A549 (cell line): ENCODE data around the gene SLC26A1.

Experiments used
- CTCF ChIP-seq: fragments of >200 bp; sonication (Bioruptor Twin); formaldehyde crosslinking; IDR thresholded peaks from 3 replicates; pipeline ENCODE4 v1.5.1; 2016
- EHMT2 ChIP-seq: fragments of 200-600 bp; sonication (generic); IDR thresholded peaks from 2 replicates; pipeline ENCODE4 v1.6.1; 2016; ENCODE audit warnings: antibody characterized with exemption, low read depth, mild to moderate bottlenecking, moderate library complexity
- EP300 ChIP-seq, 2 experiments: fragments of >200 bp; sonication (Bioruptor Twin); formaldehyde crosslinking; IDR thresholded peaks; 2 replicates in 1 of 2; 3 replicates in 1 of 2; pipeline ENCODE4 v1.6.1; 2016 to 2017
- FOXS1 ChIP-seq: fragments of 250-450 bp; sonication (Bioruptor Pico); IDR thresholded peaks from 2 replicates; pipeline ENCODE4 v1.5.0; 2020; ENCODE audit warnings: mild to moderate bottlenecking, moderate library complexity
- NR3C1 ChIP-seq: fragments of >200 bp; sonication (Bioruptor Twin); formaldehyde crosslinking; IDR thresholded peaks from 3 replicates; pipeline ENCODE4 v1.6.1; 2017
- POLR2A ChIP-seq: IDR thresholded peaks from 2 replicates; pipeline ENCODE4 v1.6.1; 2012; ENCODE audit warnings: mild to moderate bottlenecking, low read length
- RAD21 ChIP-seq, 2 experiments: fragments of >200 bp in 1 of 2; sonication (Bioruptor Twin) in 1 of 2; formaldehyde crosslinking in 1 of 2; IDR thresholded peaks in 1 of 2; conservative IDR thresholded peaks in 1 of 2; 2 replicates in 1 of 2; 3 replicates in 1 of 2; pipeline ENCODE4 v1.6.1; 2012 to 2018; ENCODE audit warnings: inconsistent platforms in 1 of 2
- ZNF302 ChIP-seq: fragments of 250-450 bp; sonication (Bioruptor Pico); IDR thresholded peaks from 2 replicates; pipeline ENCODE4 v1.9.0; 2021; ENCODE audit warnings: inconsistent platforms, mild to moderate bottlenecking, moderate library complexity

DNA sequence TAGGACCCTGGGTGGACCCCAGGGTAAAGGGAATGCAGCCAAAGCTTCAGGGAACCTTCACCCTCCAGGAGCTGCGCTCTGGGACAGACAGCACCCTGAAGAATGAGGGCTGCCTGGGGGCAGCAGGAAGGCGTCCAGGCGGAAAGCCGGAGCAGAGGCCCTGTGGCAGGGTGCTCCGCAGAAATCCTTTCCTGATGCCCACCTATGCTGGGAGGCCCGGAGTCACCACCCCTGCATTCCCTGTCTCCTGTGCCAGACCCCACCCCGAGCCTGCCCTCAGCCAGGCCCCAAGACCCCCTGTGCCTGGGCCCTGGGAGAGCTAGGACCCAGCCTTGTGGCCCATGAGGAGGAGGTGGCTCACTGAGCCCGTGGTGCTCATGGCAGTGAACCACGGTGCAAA, 18.5 kb downstream of the SLC26A1 start:
- TF ChIP-seq FOXS1: no peak
- TF ChIP-seq EP300 (IDR thresholded peaks at IDR 0.05): no peak
- no peak for TF ChIP-seq POLR2A
- TF ChIP-seq CTCF: no peak
- no peak for TF ChIP-seq EHMT2
- no peak for TF ChIP-seq RAD21 (conservative IDR thresholded peaks at IDR 0.05 in 1 of 2, IDR thresholded peaks at IDR 0.05 in 1 of 2)
- no peak for TF ChIP-seq NR3C1
- no peak for TF ChIP-seq ZNF302
